GM19467 (cell line): ENCODE measurements around the gene SLC38A10.
"Not testable (repeated sequence)": the region's sequence is repeated elsewhere in the genome, so short reads cannot be mapped to it uniquely, and the experiment has no call there.

ENCODE experiments used
- ATAC-seq: cut with Tn5 transposase; IDR thresholded peaks from one replicate; pipeline ENCODE4 v1.9.1; 2021; ENCODE audit warnings: mild to moderate bottlenecking, moderate library complexity; ENCODE audit not compliant: unreplicated experiment

The SLC38A10 gene

DNA sequence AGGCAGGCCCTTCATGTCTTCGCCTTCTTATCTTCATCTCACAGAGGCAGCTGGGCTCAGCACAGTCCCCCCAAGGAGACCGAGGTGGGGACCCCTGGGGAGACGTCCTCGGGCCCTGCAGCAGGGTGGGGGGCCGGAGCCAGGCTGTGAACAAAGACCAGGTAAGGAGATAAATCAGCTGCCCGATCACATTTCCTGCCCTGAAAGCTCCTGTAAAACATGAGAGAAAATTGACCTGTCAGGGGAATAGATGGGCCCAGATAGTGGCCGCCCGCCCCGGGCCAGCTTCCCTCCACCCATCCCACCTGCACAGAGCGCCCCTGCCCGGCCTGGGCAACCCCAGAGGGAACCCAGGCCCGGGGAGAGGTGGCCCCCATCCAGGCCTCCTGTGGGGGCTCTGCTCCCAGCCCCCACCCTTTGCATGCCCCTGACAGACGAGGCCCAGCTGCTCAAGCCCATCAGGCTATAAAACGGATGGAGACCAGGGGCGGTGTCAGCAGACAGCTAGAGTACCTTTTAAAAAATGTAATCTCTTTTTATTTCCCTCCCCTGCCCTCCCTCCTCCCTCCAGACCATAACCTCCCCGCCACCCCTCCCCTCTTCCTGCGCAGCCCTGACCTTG lies 18.8 kb upstream of the SLC38A10 start:
- ATAC-seq: no peak

DNA sequence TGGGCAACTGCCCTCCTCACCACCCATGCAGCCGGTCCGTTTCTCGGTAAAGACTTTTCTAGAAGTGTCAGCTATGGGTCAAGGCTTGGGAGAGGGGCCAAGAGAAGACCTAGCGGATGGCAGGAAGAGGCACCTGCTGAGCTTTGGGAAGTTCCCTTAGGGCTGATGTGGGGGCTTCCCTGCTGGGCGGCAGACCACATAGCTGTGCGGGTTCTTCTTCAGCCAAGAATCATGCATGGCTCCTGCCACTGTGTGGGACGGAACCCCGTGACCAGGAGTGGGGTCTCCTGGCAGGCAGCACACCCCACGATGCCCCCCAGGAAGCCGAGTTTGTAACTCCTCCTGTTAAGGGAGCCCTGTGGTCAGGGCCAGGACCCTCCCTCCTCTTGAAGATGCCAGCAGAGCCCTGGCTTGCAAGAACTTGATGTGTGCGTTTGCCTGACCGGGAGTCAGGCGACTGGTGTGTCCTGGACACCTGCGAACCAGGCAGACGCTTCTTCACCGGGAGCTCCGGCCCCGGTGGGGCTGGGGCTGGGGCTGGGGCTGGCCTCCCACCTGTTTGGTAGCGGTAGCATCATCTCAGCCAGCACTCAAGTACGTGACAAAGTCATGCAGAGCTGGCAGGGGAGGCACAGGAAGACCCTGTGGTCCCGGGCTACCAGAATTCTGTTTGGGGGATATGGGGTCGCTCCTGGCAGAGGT lies 17.7 kb upstream of the SLC38A10 start:
- ATAC-seq: no peak

DNA sequence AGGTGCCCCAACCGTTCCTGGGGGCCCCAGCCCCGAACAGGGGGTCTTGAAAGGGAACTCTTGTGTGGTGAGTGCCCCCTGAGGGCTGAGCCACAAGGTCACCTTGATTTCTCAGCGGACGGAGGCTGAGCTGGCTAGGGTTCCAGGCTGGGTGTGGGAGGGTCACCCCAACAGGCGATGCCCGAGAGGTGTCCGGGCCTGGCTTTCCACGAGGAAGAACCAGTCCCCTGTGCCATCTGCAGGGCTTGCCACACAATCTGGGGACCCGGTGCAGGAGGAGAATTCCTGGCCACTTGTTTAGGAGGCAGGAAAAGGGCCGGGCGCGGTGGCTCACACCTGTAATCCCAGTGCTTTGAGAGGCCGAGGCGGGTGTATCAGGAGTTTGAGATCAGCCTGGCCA lies 16.8 kb upstream of the SLC38A10 start:
- no peak for ATAC-seq

DNA sequence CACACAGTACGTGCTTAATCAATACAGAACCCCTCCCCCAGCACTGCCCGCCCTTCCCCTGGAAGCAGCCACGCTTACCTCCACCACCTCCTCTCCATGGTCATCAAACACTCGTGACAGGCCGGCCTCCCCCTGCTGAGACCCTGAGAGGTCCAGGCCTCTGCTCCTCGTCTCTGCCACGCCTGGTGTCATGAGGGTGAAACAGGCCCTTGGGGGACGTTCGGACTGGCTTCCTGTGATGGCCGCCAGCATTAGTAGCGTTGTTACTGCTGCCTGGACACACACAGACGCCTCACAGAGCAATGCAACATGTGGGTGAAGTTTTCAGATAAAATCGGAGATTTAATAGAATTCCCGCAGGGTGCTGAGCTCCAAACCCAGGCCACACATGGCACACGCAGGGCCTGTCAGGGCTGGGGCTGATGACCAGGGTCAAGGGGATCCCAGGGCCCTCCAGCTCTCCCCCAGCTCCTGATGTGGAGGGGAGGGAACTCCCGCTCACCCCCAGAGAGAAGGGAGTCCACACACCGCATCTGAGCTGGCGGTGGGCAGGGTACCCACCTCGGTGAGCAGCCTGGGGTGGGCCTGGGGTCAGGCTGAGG lies 15.9 kb upstream of the SLC38A10 start:
- ATAC-seq: no peak

DNA sequence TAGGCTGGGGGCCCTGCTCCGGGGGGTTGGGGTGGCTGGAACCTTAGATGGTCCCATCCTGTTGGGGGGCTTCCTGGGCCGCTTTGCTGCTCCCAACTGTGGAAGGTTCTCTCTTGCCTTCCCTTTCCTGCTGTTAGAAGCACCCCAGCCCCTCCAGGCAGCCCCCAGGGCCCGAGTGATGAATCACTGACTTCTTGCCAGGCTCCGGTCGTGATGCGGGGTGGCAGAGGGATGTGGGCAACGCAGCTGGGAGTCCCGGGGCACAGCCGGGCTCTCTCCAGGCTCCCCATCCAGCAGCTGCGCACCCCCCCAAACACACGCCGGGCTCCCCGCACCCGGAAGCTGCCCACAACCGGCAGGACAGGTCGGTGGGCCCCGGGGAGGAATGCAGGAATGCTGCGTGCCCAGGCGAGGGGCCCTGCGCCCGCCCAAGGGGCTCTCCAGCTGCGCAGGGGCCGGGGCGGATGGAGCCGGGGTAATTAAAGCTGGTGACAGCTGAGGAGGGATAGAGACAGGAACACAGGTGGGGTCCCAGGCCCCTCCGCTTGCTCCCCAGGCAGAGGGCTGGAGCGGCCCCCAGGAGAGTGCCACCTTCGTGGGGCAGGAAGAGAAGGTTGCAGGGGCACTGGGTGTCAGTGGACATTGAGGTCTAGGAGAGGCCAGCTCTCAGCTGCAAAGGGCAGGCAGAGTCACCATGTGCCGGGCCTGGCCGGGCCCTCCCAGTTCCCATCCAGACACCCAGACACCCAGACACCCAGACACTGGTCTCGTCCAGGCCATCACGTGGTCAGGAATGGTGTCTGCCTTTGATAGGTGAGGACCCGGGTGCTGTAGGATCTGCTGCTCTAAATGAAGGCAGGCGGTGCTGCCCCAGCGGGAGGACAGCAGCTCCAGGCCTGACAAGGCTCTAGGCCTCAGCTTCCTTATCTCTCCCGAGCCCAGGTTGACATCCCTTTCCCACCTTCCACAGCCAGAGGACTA lies 15.0 kb upstream of the SLC38A10 start:
- ATAC-seq: no peak

DNA sequence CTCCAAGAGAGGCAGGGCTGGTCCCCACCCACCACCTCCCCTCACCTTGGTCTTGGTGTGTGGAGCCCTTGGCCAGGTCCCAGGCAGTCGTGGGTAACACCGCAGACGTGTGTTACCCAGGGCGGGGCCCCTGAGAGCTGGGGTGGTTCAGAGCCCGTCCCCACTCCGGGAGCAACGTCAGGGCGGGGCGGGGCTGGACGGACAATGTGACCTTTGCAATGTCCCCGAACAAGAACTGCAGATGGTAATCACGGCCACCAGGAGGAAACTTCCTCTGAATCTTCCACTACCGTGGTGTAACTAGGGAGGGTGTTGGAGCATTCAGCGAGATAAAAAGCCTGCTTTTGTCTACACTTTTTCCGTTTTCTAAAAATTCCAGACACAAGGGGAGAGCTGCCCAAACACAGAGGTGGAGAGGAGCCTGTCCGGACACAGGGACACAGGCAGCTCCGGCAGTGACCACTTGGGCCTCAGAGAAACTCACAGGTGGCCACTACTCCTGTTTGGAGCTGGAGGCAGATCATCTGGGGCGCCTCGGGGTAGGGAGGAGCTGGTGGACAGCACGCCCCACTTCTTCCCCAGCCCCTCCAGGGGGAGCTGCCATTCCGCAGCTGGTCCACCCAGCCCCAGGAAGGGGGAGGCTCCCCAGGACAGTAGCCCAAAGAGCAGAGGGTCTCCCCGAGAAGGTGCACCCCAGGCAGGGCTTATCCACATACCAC lies 14.2 kb upstream of the SLC38A10 start:
- no peak for ATAC-seq

DNA sequence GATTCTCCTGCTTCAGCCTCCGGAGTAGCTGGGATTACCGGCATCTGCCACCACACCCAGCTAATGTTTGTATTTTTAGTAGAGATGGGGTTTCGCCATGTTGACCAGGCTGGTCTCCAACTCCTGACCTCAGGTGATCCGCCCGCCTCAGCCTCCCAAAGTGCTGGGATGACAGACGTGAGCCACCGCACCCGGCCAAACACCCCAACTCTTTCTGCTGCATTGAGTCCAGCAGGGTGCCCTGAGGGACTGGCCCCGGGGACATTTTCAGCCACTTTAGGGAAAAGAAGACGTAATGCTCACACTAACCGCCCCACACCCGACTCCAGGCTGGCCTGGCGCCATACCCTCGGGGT lies 13.7 kb upstream of the SLC38A10 start:
- ATAC-seq: not testable (repeated sequence)

DNA sequence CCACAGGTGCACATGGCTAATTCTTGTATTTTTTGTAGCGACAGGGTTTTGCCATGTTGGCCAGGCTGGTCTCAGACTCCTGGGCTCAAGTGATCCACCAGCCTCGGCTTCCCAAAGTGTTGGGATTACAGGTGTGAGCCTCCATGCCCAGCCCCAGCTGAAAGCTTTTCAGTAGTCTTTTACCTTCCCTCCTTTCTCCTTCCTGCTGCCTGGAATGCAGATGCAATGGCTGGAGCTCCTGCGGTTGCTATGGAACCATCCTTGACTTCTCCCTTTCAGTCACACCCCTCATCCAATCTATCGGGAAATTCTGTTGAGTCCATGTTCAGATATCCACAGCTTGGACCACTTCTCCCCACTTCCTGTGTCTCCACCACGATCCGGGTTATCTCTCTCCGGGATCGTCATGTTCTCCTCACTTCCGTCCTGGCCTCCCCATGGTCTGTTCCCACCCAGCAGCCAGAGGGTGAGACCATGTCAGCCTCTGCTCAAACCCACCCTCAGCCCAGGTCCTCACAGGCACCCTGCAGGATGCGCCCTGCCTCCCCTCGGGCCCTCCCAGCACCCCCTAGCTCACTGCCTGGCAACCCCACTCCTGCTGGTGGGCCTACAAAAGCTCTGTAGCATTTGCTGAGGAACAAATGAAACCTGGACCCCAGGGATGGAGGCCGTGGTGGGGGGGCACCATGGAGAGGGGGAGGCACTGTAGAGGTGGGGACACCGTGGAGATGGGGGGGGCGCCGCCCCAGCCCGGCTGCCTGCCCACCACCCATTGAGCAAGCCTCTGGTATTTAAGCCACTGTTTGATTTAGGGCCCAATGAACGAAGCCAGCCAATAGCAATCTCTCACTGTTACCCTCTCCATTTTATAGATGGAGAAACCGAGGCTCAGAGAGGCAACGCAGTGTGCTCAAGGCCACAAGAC lies 12.8 kb upstream of the SLC38A10 start:
- ATAC-seq: no peak

DNA sequence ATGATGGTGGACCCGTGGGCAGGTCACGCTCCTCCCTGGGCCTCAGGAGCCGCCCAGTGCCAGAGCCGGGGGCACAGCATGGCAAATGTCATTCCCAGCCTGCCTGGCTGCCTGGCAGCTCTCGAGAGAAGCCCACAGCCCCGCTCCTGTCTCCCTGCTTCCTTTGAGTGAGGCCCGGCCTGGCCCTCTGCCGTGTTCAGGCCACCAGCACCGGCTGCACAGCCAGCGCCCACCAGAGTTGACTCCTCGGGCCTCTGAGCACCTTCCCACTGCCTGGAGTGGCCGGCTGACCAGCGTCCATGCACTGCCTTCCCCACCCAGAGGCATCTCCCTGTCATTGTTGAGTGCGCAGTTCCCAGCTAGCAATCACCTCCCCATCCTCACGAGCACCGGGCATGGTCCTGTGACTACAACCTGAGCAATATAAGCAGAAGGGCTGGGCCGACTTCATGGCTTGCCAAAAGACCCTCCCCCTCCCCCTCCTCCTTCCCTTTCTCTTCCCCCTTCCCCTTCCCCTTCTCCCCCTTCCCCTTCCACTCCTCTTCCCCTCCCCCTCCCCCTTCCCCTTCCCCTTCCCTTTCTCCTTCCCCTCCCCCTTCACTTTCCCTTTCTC lies 11.9 kb upstream of the SLC38A10 start:
- no peak for ATAC-seq

DNA sequence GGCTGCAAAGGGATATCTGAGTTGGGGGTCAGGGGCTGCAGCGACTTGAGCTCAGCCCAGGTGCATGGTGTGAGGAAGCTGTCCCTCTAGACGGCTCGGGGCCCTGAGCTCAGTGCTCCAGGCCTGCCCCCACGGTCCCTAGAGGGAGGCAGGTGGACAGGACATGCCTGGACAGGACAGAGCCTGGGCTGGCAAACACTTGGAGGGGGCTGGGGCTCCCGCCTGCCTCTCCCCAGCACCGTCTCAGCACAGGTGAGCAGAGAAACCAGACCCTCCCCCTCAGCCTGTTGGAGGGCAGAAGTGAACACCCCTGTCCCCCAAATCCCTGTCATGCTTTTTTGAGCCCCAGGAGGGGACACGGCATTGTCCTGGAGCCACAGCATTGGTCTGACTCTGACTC lies 11.4 kb upstream of the SLC38A10 start:
- ATAC-seq: no peak

DNA sequence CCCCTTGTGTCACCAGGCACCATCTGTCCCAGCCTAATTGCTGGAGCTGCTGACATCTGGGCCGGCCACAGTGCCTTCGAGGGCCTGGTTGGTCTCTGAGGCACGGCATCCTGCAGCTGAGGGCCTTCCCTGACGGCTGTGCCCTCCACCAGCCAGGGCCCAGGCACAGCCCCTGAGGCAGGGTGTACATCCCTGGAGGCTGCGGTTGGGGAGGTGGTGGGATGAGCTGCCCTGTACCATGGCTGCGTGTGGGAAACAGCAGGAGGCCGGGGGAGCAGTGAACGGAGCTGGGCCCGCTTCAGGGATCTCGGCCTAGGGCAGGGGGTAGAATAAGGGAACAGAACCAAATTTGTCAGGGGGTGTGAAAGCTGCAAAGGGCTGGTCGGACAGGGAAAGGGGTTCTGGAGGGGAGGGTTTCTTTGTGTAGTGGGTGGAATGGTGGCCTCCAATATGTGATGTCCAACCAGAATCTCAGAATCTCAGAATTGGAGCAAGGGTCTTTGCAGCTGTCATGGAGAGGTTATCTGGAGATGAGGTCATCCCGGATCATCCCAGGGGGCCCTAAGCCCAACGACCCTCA lies 10.0 kb upstream of the SLC38A10 start:
- no peak for ATAC-seq

DNA sequence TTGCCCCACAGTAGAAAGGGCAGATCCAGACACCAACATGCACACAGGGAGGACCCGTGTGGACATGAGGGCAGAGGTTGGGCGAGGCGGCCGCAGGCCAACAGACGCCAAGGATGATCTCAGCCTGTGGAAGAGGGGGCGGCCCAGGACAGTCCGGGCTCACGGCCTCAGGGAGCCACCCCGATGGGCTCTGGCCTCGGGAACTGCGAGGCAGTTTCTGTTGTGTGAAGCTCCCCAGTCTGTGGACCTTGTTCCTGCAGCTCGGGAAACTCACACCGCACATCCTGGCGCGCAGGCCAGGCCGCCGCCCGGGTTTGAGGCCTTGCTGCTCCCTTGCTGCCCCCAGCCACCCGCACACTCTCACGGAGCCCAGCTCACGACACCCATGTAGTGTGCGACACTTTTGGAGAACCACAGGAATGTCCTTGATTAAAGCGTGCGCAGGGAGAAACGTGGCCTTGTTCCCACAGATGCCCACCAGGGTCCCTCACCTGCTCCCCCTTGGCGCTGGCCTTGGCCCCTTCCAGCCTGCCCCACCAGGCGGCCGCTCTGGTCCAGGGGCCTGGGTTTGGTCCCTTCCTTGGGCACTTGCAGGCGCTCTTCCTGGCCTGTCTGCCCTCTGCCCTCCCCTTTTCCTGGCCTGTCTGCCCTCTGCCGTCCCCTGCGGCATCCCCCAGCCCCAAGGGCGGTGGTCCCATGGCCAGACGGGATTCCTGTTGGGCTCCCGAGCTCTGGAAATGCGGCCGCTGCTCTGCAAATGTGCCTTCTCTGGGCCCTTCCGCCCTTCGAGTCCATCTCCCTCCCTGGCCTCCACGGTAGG lies 9.3 kb upstream of the SLC38A10 start:
- ATAC-seq: no peak

DNA sequence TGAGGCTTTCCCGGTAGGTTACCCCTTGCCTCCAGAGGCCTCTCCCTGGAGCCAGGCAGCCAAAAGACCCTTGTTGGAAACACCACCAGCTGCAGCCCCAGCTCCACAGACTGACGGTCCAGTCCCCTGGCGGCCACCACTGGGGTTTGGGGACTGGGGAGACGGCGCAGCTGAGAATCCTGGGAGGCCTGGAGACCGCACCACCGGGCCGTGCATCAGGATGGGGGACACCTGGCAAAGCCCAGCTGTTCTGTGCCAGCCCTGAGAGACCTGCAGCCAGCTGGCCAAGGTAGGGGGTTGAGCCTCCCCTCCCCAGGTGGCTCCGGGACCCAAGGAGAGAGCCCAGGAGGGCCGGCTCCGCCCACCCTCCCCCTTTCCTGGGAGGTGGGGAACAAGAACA lies 8.3 kb upstream of the SLC38A10 start:
- no peak for ATAC-seq

DNA sequence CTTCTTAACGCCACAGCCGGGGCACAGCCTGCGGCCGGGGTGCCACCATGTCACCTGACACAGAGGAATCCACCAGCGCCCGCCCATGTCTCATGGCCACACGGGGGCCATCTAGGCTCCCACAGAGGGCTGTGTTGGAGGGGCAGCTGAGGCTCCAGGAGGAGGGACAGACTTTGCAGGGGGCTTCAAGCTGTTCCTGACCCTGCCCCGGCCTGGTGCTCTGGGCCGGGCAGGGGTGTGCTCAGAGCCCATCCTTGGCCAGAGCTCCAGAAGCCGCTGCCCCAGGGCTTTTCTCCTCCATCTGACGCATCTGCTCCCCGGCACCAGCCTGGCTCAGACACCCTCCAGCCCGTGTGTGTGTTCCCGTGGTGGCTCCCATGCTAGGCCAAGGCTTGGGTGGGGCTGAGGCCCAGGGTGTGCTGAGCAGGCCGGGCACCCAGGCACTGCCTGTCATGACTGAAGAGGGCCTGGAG lies 7.8 kb upstream of the SLC38A10 start:
- no peak for ATAC-seq

DNA sequence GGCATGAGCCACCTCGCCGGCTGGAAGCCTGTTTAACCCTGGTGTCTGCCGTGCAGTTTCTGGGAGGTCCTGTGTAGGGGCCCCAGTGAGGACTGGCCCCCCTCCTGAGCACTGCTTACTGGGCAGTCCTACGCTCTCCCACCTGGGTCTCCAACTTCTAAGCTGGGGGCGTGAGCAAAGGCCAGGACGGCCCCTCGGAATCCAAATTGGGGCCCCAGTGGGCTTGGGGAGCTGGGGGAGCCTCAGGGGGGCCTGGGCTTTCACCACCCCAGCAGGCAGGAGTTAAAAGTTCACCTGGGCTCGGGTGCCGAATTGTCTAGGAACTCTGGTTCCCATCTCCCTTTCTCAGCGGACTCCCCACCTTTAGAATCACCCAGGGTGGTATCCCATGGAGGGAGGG lies 7.2 kb upstream of the SLC38A10 start:
- ATAC-seq: no peak

DNA sequence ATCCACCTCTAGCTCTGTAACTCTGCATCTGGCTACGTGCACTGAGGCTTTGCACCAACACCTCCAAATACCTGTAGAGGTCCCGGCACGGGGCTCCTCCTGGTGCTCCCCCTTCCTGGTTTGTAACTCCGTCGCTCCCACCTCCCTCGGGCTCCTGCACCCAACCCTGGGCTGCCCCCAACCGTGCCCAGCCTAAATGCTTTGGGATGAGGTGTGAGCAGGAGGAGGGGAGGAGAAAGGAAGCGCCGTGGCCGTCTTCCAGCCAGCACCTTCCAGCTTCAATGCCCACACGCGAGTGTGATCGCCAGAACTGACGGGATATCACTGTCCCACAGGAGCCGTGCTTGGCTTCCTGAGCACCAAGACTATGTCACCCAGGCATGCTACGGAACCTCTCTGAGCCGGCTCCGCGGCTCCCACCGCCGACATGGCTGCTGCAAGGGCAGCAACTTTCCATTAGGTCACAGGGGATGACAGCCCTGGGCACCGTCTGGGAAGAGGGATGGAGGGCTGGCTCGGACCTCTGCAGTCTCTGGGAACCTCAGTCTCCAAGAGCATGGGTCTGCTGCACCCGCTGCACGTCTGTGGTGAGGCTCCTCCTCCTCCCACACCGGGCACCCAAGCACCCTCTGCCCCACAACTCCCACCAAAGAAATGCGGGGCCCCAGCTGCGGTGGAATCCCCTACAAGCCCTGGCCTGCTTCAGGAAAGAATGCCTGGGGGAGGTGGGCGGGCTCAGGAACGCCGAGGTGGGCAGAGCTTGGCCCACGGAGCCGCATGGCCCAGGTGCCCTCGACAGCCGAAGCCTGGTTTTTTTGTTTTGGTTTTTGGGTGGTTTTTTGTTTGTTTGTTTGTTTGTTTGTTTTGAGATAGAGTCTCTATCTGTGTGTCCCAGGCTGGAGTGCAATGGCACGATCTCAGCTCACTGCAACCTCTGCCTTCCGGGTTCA lies 6.4 kb upstream of the SLC38A10 start:
- ATAC-seq: no peak
